DMS153 treated with DMSO at 0.1 percent for 48 hours (cell line): Measurements from ENCODE around the gene SLC28A3.
A peak's percentile ranks its signal among the peaks of the same experiment; 100 is the strongest.

Source experiments
- DNase-seq: peaks from one replicate; lab custom pipeline; 2025; ENCODE audit not compliant: unreplicated experiment; lab: John Stamatoyannopoulos, UW

SLC28A3 gene

DNA sequence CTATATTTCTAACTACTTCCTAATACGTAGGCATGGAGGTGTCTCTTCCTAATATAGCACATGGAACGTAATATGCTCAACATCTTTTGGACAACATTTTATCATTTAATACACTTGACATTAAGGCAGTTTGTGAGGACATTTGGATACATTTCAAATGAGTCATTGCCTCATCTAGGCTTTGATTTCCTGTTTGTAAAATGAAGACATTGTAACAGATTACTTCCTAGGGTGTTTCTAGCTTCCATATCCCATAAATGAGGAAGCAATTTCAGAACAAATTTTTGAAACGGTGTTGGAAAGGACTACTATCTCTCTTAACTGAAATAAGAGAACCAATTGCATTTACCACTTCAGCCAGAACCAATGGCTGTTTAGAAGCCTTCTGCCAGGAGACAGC, 38.7 kb downstream of the SLC28A3 start:
- DNase-seq, result no peak

GRCh38 chr9:84300271-84300670, 40.3 kb downstream of the SLC28A3 start:
- DNase-seq, result no peak

- DNase-seq, result no peak
Observed at GRCh38 chr9:84297162-84297821, 43.3 kb downstream of the SLC28A3 start.

- no peak for DNase-seq
Observed at GRCh38 chr9:84296146-84296843, 44.3 kb downstream of the SLC28A3 start.

- DNase-seq, result no peak
Observed at GRCh38 chr9:84294241-84294950, 46.2 kb downstream of the SLC28A3 start.

DNA sequence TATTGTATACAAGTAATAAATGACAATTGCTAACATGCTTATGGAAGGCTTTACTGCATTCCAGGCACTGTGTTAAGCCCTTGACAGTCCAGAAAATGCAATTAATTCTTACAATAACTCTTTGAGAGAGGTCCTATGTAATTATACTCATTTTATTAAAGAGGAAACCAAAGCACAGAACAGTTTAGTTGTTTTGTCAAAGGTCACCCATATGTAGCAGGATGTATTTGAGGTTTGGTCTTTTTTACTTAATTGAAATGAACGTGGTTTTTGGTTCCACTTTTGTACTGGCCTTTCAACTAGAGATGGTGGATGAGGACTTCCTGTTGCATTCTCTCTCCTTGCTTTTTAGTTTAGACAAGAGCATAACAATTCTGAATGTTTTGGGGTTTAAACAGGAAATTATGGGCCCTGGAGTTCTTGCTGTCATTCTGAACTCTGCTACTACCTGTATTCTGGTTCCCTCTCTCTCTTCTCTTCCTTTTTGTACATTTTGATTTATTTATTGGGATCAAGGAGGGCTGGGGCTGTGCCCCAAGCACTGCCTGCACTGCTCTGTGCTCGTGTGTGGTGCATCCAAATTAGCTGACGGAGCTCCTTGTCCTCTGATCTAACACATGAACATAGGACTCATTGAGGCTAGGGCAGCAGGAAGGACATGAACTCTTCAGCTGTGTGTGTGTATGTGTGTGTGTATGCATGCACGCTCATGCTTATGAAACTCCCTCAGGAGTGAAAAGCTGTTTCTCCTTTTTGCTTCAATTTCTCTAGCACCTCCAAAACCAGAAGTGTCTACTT, 47.4 kb downstream of the SLC28A3 start:
- no peak for DNase-seq

- DNase-seq, result no peak
Observed at GRCh38 chr9:84285381-84285780, 55.2 kb downstream of the SLC28A3 start.

GRCh38 chr9:84283946-84284345, 56.6 kb downstream of the SLC28A3 start:
- DNase-seq, result no peak

DNA sequence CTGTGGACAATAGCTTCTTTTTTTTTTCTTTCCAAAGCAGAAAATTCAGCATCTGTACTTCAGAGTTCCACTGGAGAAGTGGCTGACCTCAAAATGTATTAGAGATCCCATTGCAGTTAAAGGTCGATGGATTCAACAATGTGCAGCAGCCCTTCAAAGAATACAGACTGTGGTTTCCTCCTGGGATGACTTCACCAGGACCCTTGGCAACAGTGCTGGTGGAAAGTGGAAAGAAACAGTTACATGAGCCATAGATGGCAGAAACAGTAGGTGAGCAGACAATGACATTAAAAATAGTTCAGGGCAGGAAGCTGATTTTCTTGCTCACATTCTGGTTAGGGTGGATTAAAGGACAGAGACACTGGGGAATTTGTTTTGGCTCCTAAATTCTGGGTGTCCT, 62.4 kb downstream of the SLC28A3 start:
- DNase-seq, result no peak

GRCh38 chr9:84277646-84278045, 62.9 kb downstream of the SLC28A3 start:
- no peak for DNase-seq

GRCh38 chr9:84276741-84277140, 63.8 kb downstream of the SLC28A3 start:
- no peak for DNase-seq

DNA sequence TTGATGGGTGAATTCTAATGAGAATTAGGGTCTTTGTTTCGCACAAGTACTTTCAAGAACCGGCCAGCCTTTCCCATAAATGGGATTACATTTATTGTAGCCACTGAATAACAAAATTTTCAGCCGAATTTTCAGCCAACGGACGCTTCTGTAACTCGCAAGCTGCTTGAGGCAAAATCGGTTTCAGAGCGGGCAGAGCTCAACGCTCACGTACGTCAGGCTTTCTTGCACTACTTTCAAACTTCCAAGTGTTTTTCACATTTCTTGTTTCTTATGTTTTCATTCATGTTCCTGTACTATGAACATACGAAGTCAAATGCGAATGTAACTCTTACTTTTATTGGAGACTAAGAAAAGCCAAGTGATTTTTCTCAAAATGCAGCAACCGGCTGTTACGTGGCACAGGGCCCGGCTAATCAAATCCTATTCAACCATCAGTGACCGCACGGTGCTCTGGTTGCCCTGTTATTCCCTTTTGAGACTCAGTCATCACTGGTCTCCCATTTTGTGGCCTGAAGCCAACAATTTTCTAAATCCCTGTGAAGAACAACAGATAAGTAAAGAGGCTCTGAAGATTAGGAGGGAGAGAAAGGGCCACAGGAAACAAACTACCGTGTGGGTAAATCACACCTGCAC, 68.5 kb downstream of the SLC28A3 start:
- DNase-seq, result no peak

- DNase-seq, result no peak
Observed at GRCh38 chr9:84271531-84271900, 69.0 kb downstream of the SLC28A3 start.

DNA sequence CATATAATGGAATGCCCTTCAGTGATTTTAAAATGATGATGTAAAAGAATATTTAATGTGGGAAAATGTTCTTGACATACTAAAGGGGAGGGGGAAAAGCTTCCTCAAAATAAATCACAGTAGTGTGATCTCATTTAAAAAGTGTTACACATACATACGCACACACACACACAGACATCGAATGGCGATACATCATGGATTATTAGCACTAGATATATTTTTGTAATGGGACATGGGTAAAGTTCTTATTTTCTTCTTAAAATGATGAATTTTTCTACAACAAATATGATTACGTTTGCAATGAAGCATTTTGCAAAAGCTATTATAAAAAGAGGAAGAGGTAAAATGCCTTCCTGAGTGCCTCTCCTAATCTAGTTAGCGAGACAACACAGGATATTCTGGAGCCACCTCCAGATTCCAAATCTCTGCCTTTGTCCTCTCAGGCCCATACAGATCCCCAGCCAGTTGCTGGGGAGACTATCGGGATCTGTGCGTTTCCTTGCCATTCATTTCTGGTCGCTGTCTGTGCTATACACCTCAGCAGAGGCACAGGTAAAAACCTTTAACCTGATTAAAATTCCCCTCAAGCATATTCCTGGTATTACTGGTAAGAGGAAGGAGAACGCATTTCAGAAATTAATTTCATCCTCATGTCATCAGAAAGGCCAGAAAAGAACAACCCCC, 69.6 kb downstream of the SLC28A3 start:
- no peak for DNase-seq

- peak; percentile 76 for DNase-seq
Observed at GRCh38 chr9:84266087-84266561, 74.4 kb downstream of the SLC28A3 start.

DNA sequence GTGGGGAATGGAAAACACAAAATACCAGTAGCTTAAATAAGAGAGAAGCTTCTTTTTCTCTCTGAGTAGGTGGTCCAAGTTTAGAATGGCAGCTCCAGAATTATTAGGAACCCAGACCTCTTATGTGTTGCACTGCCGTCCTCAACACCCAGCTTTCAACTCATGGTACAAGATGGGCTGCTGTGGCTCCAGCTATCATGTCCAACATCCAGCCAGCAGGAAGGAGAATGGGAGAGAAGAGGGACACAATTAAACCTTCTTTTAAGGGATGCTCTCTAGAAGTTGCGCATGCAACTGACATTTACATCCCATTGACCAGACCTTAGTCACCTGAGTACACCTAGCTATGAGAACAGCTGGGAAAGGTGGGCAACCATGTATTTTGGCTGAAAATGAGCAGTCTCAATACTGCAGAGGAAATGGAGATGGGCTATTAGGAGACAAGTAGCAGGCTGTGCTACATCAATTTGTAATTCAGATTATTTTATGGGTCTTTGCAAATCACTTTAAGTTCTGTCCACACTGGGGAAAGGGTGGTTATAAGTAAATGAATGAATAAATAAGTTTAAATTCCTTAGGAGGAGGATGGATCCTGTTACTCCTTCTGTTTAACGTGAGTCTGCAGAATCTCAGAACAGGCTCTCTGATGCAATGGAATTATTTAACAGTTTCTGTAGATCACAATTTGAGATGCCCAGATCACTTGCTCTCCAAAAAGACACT, 76.1 kb downstream of the SLC28A3 start:
- no peak for DNase-seq

DNA sequence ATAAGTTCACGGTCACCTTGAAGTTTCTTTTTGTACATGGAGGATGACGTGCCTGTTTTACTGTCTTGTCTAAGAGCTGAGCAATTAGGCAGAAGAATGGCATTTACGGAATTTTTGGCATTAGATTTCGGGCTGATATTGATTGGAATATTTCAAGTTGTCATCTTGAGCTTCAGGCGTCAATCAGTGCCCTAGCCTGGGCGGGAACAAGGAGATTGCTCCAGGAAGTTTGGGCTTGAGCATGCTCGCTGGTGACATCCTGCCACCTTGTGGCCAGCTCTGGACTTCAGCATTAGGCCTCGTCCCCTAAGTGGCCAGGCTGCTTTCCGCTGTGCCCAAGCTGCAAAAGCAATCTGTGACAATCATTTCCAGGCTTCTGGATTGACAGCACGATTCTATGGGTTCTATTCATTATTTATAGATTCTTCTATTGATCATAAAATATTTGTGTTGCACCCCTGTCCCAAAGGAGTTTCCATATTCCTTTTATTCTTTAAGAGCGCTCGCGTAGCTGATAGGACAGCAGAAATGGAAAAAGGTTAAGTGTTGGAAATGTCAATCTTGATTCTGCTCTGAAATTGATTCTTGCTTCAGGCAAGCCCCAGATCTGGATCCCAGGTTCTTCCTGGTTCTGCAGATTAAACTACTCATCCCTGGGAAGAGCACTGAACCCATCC, 79.3 kb downstream of the SLC28A3 start:
- DNase-seq, result peak; percentile 86

GRCh38 chr9:84258371-84258770, 82.2 kb downstream of the SLC28A3 start:
- no peak for DNase-seq

DNA sequence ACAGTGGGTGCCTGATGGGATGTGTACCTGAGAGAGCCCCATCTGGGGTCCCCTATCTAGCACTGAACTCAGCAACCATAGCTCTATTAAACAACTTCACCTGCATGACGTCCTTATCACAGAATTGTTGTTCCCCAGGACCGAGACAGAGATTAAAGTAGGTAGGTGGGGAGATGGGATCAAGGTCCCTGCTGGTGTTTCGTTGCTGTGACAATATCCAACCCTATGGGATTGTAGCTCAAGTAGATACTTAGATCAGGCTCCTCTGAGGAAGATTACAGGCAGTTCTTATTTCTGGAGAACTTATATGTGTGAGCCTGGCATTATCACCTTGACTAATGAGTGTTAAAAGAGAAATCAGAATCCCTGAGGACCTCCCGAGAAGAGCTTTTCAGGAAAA, 84.9 kb downstream of the SLC28A3 start:
- DNase-seq, result no peak
